D721Med (cell line): ENCODE measurements around the gene FRY.

Experiments used
- DNase-seq: peaks from one replicate; pipeline ENCODE4 v3.0.0; 2011; ENCODE audit warnings: low spot score; ENCODE audit not compliant: insufficient read length
- FAIRE-seq: peaks from 2 replicates; lab custom pipeline; 2011; peaks lifted over from hg19 to GRCh38; lab: Jason Lieb, UNC
- CTCF ChIP-seq: IDR thresholded peaks from 2 replicates; pipeline ENCODE4 v1.5.1; 2012; ENCODE audit warnings: mild to moderate bottlenecking, control low read depth; ENCODE audit not compliant: insufficient read depth; ENCODE audit errors: missing control alignments

Gene FRY

GRCh38 chr13:32314271-32315237 is 283.0 kb downstream of the FRY start:
- FAIRE-seq (peak; percentile 48), DNase-seq (no peak)
- TF ChIP-seq CTCF, result no peak

- no peak for DNase-seq
- no peak for FAIRE-seq
- TF ChIP-seq CTCF, result no peak
Measured at GRCh38 chr13:32315238-32316027, 283.9 kb downstream of the FRY start, which contains the start of the genes BRCA2 and ZAR1L. BRCA2 (plus strand) TSS chr13:32315508; CDS start chr13:32316461, 953 bp downstream. ZAR1L (minus strand) TSS chr13:32315363; CDS start chr13:32311925, 3,438 bp downstream.

- DNase-seq (no peak), FAIRE-seq (no peak)
- no peak for TF ChIP-seq CTCF
Measured at GRCh38 chr13:32316028-32316339, 284.4 kb downstream of the FRY start.

- no peak for FAIRE-seq
- TF ChIP-seq CTCF, result no peak
- no peak for DNase-seq
Measured at GRCh38 chr13:32316501-32316900, 284.9 kb downstream of the FRY start.

GRCh38 chr13:32317716-32318465 is 286.3 kb downstream of the FRY start:
- FAIRE-seq (no peak), DNase-seq (no peak)
- no peak for TF ChIP-seq CTCF

GRCh38 chr13:32320528-32320927 is 289.0 kb downstream of the FRY start:
- DNase-seq (no peak), FAIRE-seq (no peak)
- TF ChIP-seq CTCF, result no peak
